Endometrium (tissue), 2 donors: ENCODE results near the gene CD33.
"Not testable (repeated sequence)": the region's sequence is repeated elsewhere in the genome, so short reads cannot be mapped to it uniquely, and the experiment has no call there.

Experiments
- FAIRE-seq: peaks from 2 replicates; lab custom pipeline; 2012; peaks lifted over from hg19 to GRCh38; lab: Jason Lieb, UNC
- donor health status: control.
- donor health status: control.

Gene CD33

DNA sequence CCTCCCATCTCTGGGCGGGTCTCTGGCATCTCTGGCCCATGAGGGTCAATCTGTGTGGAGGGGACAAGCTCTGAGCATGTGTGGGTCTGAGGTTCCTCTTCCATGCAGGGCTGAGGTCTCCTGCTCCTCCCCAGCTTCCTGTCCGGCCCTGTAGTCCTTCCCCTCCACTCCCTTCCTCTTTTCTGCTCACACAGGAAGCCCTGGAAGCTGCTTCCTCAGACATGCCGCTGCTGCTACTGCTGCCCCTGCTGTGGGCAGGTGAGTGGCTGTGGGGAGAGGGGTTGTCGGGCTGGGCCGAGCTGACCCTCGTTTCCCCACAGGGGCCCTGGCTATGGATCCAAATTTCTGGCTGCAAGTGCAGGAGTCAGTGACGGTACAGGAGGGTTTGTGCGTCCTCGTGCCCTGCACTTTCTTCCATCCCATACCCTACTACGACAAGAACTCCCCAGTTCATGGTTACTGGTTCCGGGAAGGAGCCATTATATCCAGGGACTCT lies at the start of gene CD33:
Gene CD33, plus strand, starts transcription at position 183 of the 496 bp plus-strand sequence. Its CDS starts 39 bp downstream, at position 222.
- not testable (repeated sequence) for FAIRE-seq

DNA sequence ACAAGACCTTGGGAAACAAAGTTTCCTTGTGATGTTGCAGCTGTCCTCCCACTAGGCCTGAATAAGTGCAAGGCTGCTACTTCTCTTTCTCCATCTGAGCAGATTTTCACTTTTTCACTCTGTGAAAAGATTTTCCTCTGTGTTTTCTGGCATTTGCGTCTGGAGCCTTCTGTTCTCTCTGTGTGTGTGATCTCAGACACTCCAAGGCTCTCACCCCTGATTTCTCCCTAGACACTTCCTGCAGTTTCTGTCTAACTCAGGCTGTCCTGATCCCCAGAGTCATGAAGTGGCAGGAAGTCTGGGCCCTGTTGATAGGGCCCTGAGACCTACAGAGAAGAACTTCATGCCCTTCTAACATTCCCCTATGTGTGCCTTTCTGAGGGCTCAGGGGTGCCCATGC lies 45.6 kb upstream of the CD33 start:
- FAIRE-seq, result no peak

DNA sequence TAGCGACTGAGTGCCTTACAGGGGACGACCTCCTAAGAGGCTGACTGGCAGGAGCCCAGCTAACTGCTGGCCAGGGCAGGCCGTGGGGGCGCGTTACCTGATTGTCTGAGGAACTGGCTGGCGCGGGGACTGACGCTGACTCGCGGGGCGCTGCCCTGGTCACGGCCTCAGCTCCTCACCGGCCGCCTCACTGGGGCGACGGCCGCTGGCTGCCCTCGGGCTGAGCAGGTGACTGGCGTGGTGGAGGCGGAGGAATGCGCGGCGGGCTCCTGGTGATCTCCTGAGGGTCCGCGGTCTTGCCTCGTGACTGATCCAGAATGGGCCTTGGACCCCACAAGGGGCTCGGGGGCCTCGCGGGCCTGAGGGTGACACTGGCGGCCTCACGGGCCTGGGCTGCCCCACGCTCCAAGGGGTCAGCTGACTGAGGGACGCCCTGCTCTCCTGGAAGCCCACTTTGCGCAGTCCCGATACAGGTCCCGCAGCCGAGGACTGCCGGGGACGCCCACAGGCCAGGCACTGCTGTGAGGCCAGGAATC lies 43.4 kb upstream of the CD33 start:
- FAIRE-seq, result no peak

DNA sequence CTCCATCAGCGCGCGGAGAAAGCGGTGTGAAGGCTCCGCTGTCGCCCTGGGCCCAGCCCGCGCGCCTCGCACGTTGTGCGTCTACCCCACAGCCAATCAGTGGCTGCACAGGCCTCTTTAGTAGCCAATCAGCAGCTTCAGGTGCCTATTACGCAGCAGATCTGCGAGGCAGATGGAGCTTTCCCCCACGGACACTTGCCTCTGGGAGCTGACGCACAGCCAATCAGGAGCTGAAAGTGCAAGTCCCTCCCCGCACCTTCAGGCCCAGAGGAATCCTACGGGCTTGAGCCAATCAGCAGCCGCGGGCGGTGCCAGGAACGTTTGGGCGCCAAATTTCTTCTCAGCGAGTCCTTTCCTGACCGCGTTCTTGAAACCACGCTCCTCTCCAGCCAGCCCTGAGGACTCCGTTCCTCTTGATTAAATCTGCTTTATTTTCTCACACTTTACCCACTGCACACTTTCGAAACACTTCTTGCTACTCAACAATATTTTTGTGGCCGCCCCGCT lies 42.9 kb upstream of the CD33 start:
- FAIRE-seq, result no peak

DNA sequence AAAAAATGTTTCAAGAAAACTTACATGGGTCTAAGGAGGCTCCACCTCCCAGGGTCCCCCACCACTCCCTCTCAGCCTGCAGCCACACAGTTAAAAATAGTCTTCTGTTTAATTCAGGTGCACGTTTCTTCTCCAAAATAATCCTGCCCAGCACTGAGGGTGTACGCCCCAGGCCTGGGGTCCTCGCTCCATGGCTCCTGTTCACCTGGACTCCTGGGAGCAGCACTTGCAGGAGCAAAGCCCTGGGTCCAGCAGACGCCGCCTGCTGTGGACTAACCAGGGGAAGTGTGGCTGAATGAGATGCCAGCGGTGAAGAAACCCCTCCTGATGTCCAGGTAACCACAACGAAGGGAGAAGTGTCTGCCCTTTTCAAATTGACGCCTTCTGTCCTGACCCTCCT lies 41.3 kb upstream of the CD33 start:
- FAIRE-seq, result no peak

DNA sequence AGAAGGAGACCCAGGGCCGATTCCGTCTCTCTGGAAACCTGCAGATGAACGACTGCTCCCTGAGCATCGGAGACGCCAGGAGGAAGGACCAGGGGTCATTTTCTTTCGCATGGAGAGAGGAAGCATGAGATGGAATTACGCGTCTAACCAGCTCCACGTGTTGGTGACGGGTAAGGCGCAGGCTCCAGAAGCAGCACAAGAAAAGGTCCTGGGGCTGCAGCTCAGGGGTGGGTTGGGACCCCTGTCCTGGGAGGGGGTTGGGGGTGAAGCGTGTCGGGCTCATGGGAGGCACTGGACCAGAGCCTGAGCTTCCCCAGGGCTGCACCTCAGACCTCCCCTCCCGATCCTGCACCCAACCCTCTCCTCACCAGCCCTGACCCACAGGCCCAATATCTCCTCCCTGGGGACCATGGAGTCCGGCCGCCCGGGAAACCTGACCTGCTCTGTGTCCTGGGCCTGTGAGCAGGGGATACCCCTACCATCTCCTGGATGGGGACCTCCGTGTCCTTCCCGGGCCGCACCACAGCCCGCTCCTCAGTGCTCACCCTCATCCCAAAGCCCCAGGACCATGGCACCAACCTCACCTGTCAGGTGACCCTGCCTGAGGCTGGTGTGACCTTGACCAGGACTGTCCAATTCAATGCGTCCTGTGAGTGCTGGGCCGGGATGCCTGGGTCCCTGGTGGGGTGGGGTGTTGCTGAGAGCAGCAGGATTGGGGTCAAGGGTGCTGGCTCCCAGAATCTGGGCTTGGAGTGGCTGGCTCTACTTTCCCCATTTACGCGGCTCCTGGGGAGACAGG lies 39.6 kb upstream of the CD33 start:
- FAIRE-seq, result no peak

DNA sequence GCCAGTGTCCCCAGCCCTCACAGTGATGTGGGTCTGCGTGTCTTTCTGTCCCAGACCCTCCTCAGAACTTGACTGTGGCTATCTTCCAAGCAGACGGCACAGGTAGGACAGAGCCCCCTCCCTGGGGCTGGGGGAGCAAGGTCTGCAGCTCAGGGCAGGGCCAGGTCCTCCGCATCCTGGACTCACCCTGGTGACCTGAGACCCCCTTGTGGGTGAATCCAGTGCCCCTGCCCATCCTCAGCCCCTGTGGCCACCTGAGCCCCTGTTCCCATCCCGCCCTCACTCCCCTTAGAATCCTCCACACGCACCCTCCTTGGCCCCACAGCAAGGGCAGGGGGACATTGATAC lies 39.0 kb upstream of the CD33 start:
- FAIRE-seq, result no peak

DNA sequence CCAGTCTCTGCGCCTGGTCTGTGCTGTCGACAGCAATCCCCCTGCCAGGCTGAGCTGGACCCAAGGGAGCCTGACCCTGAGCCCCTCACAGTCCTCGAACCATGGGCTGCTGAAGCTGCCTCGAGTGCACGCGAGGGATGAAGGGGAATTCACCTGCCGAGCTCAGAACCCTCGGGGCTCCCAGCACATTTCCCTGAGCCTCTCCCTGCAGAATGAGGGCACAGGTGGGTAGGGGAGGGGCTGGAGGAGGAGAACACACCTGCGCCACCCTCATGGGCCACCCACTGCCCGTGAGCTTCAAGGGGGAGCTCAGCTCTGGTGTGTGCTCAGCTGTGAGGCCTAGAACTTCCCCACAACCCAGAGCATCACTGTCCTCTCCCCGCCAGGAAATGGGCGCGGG lies 38.6 kb upstream of the CD33 start:
- FAIRE-seq, result no peak

DNA sequence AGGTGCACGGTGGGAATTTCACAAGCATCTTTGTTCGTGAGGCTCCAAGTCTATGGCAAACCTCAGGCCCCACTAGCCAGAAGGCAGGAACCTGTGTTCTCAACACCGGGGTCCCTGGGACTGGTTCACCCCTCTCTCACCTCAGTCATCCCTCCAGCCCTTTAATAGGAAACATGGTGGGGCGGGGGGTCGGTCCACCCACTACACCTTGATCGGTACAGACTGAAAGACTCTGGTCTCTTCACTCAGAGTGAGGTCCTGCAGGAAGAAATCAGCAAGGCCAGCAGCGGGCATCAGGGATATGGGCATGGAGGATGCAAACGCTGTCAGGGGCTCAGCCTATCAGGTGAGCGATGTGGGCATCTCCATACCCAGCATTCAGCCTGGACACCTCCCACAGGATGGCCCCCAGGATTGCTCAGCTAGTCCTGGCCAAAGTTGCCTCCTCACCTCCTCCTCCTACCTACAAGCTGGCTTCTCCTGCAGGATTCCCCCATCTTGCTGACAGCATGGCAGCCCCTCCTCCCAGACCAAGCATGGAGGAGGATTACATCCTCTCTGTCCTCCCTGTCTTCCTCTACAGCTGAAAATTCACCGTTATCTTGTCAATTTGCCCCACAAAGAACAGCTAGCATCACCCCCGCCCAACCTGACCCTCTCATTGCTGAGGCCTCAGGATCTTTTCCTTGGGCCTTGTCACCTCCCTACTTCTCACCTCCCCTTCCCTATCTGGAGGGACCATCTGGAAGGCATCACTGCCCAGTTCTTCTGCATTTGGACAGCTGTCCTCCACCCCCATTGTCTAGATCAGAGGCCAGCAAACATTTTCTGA lies 37.3 kb upstream of the CD33 start:
- no peak for FAIRE-seq

DNA sequence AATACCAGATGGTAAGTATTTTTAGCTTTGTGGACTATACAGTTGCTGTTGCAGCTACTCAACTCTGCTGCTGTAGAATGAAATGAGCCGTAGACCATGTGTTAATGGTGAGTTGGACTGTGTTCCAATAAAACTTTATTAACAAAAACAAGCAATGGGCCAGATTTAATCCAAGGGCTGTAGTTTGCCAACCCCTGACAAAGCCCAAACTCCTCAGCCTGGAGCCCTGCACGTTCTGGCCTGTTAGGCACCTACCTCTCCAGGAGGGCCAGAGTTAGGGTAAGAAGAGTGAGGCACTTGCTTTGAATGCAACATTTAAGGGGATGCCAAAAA lies 36.7 kb upstream of the CD33 start:
- FAIRE-seq, result no peak

DNA sequence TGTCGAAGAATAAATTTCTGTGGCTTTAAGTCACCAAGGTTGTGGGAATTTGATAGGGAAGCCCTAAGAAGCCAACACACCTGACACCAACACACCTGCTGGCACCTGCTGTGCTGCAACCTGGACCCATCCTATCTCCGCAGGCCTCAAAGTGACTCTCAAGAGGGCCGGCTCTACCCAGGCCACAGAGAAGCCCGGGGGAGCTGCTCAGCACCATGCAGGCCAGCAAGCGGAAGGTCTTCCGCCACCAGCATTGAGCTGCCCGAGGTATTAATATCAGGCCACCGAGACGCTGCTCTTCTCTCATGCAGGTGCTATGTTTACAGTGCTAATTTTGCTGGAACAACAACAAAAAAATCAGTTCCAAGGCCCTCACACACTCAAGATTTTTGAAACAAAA lies 32.2 kb upstream of the CD33 start:
- FAIRE-seq, result no peak

DNA sequence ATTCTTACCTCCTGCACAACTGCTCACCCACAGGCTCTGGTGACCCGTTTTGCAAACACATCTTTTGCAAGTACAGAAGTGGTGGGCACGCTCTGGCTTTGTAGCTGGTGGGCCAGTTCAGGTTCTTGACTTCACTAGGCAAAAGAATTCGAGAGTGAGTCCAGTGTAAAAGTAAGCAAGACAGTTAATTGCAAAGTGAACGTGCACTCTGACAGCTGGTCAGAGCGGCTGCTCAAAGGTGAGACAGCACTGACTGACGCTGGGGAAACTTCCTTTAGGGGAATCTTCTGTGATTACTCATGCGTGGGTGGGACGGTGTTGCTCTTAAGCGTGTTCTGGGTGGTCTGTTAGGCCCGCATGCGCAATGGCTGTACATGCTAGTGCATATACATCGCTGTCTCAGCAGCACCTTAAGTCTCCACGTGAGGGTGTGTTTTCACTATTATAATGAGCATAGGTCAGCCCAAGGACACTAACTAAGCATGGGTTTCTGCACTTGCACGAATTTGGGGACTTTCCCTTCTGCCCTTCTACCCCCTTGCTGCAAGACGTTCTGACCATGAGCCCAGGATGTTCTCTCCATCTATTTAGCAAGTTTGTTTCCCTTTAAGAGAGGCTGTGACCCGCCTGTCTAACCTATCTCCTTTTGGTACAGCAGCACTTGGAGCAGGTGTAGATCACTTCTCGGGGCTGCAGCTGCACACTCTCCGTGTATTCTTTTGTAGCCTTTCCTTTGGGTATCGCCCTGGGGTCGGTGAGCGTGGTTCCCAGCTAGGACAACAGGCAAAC lies 30.2 kb upstream of the CD33 start:
- FAIRE-seq, result no peak

DNA sequence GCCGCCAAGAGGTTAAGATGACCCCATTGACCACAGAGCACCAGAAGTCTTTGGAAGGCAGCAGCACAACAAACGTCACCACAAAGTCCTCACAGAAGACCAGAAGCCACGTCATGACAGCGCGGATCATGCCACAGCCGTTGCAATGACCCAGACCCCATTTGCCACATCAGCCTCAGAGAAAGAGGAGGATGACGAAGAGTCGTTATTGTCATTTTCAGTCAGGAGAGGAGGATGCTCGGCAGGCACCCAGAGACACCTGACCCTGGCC lies 29.6 kb upstream of the CD33 start:
- no peak for FAIRE-seq

DNA sequence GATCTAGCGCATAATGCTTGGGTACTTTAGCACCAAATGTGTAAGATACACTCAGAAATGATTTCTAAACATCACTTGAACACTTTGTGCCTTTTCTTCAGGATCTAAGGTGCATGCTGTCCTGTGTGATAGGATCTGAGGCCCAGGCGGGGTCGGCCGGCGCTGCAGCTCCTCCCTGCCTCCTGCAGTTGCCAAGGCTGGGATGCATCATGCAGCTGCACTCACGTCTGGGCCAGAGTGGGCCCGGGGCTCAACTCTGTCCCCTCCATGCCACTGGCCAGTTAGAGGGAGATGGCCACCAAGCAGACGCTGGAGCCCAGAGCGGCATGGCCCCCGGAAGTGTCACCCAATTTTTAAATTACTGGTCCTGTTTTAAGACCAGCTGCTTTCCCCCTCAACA lies 29.3 kb upstream of the CD33 start:
- no peak for FAIRE-seq

DNA sequence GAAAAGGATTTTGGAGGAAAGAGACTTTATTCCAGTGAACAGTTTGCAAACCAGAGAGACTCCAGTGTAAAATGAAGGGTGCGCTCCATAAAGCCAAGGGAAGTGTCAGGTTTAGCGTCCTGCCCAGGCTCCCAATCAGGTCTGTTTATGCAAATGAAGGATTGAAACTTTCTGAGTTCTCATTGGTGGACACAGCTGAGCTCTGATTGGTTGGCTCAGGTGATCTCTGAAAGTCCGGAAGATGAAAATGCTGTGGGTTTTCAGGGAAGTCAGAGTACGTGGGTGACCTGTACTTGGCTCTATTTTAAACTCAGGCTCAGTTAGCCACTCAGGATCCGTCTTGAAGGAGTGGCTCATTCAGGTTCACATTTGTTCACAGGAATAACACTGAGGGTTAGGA lies 28.7 kb upstream of the CD33 start:
- no peak for FAIRE-seq

DNA sequence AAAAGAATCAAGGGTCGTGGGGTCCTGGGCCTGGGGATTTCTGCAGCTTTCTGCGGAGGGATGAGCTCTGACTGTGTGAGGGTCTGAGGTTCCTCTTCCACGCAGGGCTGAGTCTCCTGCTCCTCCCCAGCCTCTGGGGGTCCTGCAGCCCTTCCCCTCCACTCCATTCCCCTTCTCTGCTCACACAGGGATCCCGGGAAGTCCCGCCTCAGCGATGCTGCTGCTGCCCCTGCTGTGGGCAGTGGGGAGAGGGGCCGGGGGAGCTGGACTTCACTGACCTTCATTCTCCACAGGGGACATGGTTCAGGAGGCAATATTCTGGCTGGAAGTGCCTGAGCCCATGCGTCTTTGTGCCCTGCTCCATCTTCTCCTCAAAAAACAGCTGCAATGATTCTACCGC lies 26.2 kb upstream of the CD33 start:
- no peak for FAIRE-seq

DNA sequence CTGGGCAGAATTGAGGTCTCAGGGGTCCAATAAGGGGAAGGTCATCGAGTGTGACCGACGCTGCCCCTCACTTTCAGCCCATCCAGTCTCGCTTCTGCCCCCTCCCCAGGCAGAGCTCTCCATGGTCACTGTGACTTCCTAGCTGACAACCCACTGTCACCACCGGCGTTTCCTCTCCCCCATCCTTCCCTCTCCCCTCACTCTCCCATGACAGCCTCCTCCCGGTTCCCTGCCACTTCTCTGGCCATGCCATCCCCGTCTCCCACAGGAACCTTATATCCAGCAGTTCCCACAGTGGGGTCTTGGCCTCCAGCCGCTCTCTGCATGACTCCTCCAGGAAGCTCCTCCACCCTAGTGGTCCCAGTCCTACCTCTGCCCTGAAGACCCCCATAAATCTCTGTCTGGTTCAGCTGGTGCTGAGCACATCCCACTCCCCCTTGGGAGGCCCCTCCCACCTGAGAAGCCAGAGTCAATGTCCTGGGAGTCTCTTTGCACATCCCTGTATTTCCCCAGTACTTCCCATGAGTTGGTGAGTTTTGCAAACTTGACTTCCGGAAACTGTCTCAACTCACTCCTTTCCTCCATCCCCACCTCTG lies 24.7 kb upstream of the CD33 start:
- no peak for FAIRE-seq

DNA sequence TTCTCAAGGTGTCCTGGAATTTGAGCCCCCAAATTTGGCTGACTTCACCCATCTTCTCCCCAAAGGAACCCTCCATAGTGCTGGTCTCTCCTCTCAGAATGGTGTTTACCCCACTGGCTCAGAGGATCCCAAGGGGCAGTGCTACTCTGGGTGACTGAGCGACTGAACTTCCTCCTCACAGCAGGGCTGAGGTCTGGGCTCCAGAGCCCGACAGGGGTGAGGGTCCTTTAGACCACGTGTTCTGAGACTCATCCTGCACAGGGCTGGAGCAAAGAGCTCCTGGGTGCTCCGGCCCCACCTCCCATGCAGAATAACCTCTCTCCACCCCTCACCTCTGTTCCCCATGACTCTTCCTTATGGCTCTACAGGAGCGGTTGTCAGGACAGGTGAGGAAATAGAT lies 23.2 kb upstream of the CD33 start:
- no peak for FAIRE-seq

DNA sequence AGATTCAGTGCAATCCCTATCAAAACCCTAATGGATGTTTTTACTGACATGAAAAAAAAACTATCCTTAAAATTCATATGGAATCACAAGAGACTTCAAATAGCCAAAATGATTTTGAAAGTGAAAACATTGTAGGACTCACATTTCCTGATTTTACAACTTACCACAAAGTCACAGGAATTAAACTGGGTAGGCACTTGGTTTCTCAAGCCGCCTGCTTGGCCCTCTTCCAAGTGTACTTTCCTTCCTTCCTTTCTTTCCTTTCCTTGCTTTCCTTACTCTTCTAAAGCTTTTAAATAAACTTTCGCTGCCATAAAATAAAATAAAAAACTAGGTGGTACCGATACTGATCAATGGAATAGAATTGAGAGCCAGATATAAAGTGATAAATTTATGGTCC lies 21.0 kb upstream of the CD33 start:
- no peak for FAIRE-seq

DNA sequence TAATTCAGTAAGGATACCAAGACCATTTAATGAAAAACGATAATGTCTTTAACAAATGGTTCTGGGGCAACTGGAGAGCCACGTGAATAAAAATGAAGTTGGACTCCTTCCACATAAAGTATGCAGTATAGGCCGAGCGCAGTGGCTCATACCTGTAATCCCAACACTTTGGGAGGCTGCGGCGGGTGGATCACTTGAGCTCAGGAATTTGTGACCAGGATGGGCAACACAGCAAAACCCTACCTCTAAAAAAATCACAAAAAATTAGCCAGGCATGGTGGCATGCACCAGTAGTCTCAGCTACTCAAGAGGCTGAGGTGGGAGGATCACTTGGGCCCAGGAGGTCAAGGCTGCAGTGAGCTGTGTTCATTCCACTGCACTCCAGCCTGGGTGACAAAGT lies 20.6 kb upstream of the CD33 start:
- FAIRE-seq, result no peak

DNA sequence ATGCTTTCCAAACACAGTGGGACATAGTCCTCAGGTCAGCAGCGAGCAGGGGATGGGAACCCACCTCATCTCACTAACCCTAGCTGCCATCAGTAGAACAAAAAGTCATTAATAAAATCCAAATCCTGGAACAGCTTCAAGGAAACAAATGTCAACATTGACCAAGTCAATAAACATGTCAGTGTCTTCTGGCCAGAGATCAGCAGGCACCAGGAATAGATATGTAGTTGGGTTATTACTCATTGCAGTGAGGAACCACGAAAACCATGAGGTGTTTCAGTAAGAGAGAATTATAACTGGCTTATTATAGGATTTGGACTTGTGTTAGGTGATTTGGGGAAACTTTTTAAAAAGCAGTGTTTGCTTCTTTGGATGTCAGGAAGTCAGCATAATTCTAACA lies 17.1 kb upstream of the CD33 start:
- no peak for FAIRE-seq

DNA sequence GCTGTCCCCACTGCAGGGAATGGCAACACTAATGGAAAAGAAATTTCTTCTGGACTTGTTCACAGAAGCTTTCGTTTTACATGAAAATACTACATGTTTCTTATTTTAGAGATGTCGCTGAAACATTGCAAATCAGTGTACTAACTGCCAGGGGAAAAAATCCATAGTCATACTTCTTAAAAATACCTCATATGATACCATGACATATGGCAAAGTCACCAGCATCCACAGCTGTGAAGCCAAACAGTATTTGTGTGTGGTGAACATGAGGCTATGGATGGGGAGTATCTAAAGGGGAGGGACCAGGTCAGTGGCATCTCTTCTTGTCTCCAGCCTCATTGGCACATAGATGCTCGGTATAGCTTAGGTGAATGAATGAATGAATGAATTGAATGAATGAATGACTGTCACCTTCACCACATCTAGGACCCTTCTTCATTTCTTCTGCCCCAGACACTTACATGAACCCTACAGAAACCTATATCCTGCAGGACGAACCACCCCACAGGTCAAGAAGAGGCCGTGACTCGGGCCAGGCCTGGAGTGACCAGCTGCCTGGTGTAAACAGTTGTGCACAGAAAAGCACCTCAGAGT lies 14.6 kb upstream of the CD33 start:
- FAIRE-seq, result no peak
